Measurements from ENCODE around the gene ADH7.

- TF ChIP-seq CHD1 (IDR thresholded peaks at IDR 0.05; ENCODE audit: low read depth, low read length) (no peak), RCOR1 (IDR thresholded peaks at IDR 0.05; ENCODE audit: insufficient replicate concordance, low read length) (no peak), POLR2A (IDR thresholded peaks at IDR 0.05; ENCODE audit: low read depth, low read length) (no peak), RFX5 (IDR thresholded peaks at IDR 0.05; ENCODE audit: low read depth, low read length) (no peak), USF2 (IDR thresholded peaks at IDR 0.05; ENCODE audit: low read depth, low read length) (no peak), SMC3 (IDR thresholded peaks at IDR 0.05; ENCODE audit: low read depth, low read length) (no peak), RAD21 (IDR thresholded peaks at IDR 0.05; ENCODE audit: low read length) (no peak), BHLHE40 (IDR thresholded peaks at IDR 0.05; ENCODE audit: low read depth, low read length) (no peak), CEBPB (IDR thresholded peaks at IDR 0.05; ENCODE audit: low read depth, low read length) (no peak), FOS (IDR thresholded peaks at IDR 0.05; ENCODE audit: low read depth, low read length) (no peak), MXI1 (IDR thresholded peaks at IDR 0.05; ENCODE audit: borderline replicate concordance, low read depth, low read length) (no peak)
- TF ChIP-seq, protein P1, sequence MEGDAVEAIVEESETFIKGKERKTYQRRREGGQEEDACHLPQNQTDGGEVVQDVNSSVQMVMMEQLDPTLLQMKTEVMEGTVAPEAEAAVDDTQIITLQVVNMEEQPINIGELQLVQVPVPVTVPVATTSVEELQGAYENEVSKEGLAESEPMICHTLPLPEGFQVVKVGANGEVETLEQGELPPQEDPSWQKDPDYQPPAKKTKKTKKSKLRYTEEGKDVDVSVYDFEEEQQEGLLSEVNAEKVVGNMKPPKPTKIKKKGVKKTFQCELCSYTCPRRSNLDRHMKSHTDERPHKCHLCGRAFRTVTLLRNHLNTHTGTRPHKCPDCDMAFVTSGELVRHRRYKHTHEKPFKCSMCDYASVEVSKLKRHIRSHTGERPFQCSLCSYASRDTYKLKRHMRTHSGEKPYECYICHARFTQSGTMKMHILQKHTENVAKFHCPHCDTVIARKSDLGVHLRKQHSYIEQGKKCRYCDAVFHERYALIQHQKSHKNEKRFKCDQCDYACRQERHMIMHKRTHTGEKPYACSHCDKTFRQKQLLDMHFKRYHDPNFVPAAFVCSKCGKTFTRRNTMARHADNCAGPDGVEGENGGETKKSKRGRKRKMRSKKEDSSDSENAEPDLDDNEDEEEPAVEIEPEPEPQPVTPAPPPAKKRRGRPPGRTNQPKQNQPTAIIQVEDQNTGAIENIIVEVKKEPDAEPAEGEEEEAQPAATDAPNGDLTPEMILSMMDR (conservative IDR thresholded peaks at IDR 0.05; ENCODE audit: low read depth, low read length) = no peak
Measured at GRCh38 chr4:99438405-99438780, 3.3 kb upstream of the ADH7 start.
